Retinal pigment epithelial cell (primary cell): ENCODE results near the gene GIPC2.
A peak's percentile ranks its signal among the peaks of the same experiment; 100 is the strongest.

ENCODE experiments used
- DNase-seq: peaks from one replicate; pipeline ENCODE4 v3.0.0-alpha.2; 2010; ENCODE audit warnings: low read depth
- H3K4me3 ChIP-seq: 2 replicates; pipeline ENCODE4 v1.5.1; 2011; ENCODE audit warnings: mild to moderate bottlenecking, low read length, control low read depth, moderate library complexity
- TF ChIP-seq, protein P1 (sequence below): conservative IDR thresholded peaks from 2 replicates; pipeline ENCODE4 v1.5.1; 2011; ENCODE audit warnings: low read depth, low read length, control low read depth, inconsistent platforms

GIPC2 gene

DNA sequence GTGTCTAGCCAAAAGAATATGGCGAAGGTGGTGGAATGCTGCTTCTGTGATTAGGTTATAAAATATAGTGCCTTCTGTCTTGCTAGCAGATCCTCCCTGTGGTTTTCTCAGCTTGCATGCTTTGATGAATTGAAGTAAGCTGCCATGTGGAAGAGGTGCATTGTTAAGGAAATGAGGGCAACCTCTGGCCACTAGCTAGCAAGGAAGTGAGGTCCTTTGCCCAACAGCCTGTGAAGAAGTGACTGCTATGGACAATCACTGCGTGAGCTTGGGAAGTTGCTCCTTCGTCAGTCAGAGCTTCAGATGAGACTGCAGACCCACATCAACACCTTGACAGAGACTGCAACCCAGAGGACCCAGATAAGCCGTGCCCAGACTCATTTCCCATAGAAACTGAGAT lies 109.4 kb downstream of the GIPC2 start:
- TF ChIP-seq, protein P1, sequence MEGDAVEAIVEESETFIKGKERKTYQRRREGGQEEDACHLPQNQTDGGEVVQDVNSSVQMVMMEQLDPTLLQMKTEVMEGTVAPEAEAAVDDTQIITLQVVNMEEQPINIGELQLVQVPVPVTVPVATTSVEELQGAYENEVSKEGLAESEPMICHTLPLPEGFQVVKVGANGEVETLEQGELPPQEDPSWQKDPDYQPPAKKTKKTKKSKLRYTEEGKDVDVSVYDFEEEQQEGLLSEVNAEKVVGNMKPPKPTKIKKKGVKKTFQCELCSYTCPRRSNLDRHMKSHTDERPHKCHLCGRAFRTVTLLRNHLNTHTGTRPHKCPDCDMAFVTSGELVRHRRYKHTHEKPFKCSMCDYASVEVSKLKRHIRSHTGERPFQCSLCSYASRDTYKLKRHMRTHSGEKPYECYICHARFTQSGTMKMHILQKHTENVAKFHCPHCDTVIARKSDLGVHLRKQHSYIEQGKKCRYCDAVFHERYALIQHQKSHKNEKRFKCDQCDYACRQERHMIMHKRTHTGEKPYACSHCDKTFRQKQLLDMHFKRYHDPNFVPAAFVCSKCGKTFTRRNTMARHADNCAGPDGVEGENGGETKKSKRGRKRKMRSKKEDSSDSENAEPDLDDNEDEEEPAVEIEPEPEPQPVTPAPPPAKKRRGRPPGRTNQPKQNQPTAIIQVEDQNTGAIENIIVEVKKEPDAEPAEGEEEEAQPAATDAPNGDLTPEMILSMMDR: no peak

DNA sequence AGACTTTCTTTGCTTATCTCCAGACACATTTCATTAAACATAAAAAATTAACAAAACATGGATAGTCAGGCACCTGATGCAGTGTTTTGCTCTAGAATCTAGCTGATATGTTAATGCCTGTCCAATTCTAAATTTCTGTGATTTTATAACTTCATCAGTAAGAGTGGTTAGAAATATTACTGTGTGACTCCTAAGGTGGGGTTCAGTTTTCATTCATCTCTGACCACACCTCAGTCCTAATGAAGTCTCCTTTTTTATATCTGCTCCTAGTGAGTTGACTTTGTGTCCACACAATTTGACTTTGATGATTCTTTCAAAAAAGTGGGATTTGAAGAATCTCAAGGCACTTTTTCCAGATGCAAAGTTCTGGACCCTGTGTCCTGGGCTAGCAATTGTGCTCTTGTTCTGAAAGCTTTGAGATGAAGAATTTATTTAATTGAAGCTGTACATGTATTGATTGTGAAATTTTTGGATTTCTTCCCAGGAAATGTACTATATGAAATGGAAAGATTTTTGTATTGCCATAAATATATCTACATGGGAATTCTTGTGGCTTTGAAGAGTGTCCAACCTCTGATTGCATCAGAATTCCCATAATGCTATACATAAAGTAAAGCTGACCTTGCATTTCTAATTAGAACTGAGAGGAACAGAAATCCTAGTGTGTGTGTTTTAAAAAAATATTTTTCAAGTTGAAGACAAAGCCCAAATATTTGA lies 111.2 kb downstream of the GIPC2 start:
- DNase-seq: peak; percentile 48

More for the DNA sequence above, 109.4 kb downstream of the GIPC2 start:
- H3K4me3 ChIP-seq: no peak overlapping the region
- no peak for DNase-seq

DNA sequence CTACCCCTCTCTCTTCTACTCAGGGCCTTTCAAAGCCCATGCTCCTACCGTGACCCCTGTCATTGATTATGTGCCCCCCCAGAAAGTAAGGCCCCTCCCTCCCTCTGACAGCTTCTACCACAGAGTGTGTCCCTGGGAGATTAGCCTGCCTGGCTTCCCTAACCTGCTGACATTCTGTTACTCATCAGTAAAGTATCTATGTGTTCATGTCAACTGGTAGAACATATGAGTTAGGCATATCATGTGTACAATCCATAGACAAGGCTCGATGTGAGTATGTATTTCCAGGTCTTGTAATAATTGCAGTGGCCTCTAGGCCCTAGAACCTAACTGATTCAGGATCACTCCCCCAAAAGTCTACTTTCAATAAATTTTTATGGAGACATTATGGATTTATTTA lies 120.0 kb downstream of the GIPC2 start:
- no peak overlapping the region for H3K4me3 ChIP-seq
- DNase-seq: no peak
- TF ChIP-seq, protein P1: no peak

More for the DNA sequence above, 111.2 kb downstream of the GIPC2 start:
- no peak overlapping the region for H3K4me3 ChIP-seq
- TF ChIP-seq, protein P1: no peak

DNA sequence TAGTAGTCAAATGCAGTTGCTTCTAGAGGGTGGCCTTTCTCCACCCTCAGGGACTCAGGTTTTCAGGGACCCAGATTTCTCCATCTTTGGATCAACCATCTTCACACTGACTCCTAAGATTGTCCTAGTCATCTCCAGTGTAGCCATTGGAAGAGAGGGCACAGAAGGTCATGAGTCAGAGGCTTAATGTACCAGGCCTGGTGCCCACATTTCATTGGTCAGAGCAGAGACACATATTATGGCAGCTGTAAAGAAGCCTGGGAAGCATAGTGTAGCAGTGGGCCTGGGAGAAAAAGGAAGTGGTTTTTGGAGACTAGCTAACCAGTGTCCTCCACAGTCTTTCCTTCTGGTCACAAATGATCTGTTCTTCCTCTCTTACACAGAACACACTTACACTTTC lies 122.5 kb downstream of the GIPC2 start:
- no peak overlapping the region for H3K4me3 ChIP-seq
- DNase-seq: no peak
- TF ChIP-seq, protein P1: no peak

DNA sequence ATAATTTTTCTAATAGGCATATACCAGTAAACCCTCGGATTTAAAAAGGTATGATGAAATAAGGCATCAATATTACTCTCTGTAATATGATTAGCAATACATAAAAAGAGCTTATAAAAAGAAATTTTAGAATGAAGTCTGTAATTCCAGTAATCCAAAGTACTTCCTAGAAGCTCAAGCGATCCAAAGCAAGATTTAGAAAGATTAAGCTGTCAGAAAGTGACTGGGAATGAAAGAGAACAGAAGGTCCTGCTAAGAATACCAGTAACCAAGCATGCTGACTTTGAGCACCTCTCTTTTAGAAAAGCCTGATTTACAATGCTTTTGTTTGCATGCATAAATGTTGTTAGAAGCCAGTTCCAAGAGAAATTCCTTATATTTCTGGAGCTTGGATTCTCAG lies 125.1 kb downstream of the GIPC2 start:
- peak; percentile 68 for DNase-seq
- TF ChIP-seq, protein P1: no peak
- no peak overlapping the region for H3K4me3 ChIP-seq

DNA sequence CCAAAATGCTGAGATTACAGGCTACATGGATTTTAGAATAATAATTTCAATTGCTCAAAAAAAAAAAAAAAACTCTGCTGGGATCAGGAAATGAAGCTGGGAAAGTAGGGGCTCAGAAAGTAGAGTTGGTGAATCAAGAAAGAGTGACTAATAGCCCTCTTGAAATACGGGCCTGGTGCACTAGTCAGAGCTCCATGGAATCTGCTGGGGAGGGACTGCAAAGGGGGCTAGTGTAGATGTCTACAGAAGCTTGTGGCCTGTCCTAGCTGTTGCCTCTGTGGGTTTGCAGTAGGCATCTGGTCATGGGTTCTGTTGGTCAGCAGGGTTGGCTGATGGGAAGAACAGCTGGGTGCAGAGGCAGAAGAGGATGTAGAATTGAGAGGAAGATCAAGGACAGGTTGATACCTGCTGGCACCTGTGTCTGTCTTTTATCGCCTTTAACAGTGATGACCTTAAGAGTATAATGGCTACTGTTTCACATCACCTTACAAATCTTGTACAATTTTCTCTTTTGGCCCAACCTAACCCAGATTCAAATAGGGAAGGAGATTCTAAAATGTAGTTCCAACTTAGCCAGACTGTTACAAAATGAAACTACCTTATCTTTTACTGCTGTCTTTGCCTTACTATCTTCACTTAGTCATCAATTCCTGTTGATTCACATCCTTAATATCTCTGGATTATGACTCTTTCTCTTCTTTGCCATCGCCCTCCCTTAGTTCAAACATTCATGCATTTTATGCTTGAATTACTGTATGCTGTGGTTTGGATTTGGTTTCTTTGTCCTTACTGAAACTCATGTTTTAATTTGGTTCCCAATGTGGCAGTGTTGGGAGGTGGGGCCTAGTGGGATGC lies 126.2 kb downstream of the GIPC2 start:
- no peak overlapping the region for H3K4me3 ChIP-seq
- TF ChIP-seq, protein P1: no peak
- DNase-seq: no peak
